Astrocyte of the spinal cord (primary cell): ENCODE results near the gene SIGLEC11.

Experiments
- DNase-seq: peaks from one replicate; pipeline ENCODE4 v3.0.0; 2011; ENCODE audit warnings: low read depth, low spot score
- H3K4me3 ChIP-seq: 2 replicates; pipeline ENCODE4 v1.5.1; 2011; ENCODE audit warnings: low read depth, mild to moderate bottlenecking, low read length, moderate library complexity
- in situ Hi-C: cut with HindIII; loops from 2 replicates; pipeline ENCODE4 v1.10.0; 2017; ENCODE audit warnings: low sequenced_read_pairs
- TF ChIP-seq, protein P1 (sequence below): IDR thresholded peaks from 2 replicates; pipeline ENCODE4 v1.5.1; 2012; ENCODE audit warnings: low read depth, mild to moderate bottlenecking, low read length, inconsistent platforms

The SIGLEC11 gene

DNA sequence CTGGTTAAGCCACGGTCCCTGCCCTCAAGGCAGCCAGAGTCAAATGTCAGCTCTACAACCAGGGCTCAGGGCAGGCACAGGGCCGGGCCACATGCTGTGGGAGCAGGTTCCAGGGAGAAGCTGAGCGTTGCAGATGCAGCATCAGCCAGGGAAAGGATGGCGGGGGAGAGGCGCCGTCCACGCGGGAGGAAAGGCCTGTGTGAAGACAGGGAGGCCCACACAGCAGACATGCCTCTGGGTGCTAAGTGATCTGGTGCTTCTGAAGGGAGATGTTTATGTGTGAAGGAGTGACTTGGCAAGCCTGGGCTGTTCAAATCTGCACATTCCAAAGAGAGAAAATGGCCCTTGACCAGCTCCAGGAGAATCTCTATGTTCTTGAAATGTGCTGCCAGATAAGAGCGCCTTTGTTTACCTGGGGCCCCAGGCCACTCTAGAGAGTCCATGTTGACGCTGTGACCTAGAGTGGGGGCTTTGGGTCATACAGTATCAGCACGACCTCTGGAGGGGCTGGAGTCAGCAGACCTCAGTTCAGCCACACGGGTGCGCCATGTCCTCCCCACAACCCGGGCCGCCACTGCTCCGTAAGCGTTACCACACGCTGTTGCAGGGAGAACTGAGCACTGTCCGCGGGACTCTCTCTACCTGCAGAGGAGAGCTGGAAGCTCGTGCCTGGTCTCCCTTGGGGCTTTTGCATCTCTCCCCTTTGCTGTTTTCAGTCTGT, 47.8 kb downstream of the SIGLEC11 start:
- no peak overlapping the region for H3K4me3 ChIP-seq
- DNase-seq = no peak
- TF ChIP-seq, protein P1, sequence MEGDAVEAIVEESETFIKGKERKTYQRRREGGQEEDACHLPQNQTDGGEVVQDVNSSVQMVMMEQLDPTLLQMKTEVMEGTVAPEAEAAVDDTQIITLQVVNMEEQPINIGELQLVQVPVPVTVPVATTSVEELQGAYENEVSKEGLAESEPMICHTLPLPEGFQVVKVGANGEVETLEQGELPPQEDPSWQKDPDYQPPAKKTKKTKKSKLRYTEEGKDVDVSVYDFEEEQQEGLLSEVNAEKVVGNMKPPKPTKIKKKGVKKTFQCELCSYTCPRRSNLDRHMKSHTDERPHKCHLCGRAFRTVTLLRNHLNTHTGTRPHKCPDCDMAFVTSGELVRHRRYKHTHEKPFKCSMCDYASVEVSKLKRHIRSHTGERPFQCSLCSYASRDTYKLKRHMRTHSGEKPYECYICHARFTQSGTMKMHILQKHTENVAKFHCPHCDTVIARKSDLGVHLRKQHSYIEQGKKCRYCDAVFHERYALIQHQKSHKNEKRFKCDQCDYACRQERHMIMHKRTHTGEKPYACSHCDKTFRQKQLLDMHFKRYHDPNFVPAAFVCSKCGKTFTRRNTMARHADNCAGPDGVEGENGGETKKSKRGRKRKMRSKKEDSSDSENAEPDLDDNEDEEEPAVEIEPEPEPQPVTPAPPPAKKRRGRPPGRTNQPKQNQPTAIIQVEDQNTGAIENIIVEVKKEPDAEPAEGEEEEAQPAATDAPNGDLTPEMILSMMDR = no peak
- in situ Hi-C loops = no loop called here

DNA sequence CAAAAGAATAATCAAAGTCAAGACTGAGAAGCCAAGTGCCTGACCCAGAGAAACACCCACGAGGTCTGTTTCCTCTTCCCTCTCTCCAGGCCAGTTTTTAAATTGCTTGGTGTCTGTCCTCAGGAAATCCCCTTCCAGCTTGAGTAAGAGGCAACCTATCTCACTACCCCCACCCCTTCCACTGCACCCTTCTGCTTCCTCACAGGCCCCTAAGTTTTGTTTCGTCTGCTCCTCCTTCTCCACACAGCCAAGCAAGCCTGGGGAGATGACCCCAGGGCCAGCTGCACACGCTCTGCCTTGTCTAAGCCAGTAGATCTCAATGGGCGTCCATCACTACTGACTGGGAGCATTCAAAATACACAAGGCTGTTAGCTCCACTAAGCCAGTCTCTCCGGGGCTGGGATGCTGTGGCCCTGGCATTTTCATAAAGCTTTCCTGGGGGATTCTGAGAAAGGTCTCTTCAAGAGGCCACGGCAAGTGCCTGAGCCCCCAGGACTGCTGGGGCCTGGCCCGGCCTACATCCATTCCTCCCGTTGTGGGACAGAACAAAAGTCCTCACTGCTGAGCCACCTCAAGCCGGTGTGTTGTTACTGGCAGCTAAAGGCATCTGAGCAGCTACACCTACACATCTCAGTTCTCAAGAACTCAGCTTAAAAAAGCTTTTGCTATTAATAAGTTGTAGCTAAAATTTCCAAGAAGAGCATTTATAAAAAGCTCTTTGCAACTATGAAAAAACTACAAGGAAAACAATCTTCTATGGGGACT, 49.4 kb downstream of the SIGLEC11 start:
- DNase-seq = no peak
- in situ Hi-C loops = no loop called here
- H3K4me3 ChIP-seq = no peak overlapping the region
- TF ChIP-seq, protein P1 = no peak

DNA sequence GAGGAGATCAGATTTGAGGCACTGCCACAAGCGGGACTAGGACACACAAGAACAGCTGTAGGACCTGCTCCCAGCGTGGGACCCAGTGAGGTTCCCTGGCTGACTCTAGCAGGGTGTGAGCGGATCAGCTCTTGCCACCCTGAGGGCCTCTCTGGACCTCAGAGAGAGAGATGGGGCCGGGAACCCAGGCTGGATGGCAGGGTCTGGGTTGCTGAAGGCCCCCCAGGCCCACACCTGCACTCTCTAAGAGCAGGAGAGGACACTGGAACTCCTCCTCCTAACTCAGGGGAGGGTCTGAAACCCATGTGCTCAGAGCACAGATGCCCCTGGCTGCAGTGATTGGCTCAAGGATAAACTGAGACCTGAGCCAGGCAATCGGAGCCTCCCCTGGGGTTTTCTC, 50.8 kb downstream of the SIGLEC11 start:
- H3K4me3 ChIP-seq = no peak overlapping the region
- in situ Hi-C loops = no loop called here
- TF ChIP-seq, protein P1 = no peak
- DNase-seq = no peak

DNA sequence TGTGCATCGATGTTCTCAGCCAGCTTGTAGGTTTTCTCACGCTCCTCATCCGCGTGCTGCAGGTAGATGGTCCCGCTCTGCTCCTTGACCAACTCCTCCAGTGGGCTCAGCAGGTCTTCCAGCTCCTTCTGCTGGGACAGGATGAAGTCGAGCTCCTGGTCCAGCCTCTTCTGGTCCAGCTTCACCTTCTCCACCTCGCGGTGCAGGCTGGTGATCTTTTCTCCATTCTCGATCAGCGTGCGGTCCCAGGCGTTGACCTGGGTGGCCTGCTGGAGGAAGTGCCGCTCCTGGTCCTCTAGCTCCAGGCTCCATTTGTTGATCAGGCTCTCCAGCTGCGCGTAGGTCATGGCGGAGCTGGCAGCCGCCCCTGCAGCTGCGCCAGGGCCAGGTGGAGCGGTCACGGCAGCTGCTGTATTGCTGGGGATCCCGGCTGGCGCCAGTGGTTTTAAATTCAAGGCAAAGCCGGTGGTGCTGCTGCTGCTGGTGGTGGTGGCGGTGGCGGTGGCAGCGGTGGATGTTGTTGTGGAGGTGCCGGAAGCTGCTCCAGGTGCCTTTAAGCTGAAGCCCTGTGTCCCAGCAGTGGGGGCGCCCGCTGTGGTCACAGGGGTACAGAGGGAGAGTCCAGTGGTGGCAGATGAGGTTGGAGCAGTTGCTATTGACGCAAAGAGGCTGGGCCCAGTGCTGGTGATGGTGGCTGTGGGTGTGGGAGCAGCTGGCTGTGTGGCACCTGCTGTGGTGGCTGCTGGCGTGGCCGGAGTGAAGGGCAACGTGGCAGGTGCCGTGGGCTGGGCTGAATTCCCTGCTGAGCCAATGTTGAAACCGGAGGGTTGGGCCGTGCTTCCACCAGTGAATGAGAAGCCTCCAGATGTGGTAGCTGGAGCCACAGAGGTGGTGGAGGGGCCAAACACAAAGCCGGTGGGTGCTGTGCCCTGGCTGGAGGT, 52.2 kb downstream of the SIGLEC11 start:
- TF ChIP-seq, protein P1 = no peak

DNA sequence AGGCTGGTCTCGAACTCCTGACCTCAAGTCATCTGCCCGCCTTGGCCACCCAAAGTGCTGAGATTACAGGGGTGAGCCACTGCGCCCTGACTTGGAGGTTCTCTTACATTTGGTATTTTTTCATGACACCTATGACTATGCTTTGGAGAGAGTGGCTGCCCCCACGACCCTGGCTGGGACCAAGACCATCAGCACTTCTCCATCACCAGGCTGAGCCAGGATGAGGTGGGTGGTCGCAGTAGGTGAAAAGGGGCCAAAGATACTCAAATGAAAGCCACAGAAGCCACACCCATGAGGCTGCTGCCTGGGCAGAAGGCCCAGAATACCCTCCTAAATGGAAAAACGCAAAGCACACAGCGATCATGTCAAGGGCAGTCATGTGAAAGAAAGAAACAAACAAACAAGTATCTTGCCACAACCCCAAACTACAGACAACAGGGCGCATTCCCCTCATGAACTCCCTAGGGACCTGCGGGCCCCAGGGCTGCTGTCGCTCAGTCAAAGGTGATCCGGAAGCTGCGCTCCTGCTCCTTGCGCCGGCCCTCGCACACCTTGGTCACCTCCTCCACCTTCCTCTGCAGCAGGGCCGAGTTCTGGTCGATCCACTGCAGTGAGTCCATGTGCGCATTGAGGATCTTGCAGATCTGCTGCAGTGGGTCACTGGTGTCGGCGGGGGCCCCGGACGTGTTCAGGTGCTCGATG, 53.1 kb downstream of the SIGLEC11 start:
- H3K4me3 ChIP-seq = no peak overlapping the region
- no peak for DNase-seq
- in situ Hi-C loops = no loop called here
- TF ChIP-seq, protein P1 = no peak

More for the DNA sequence above, 52.2 kb downstream of the SIGLEC11 start:
- DNase-seq = no peak
- in situ Hi-C loops = no loop called here
- H3K4me3 ChIP-seq = no peak overlapping the region
